Kidney epithelial cell (primary cell): Measurements from ENCODE around the gene DBX1. TPM values are rescaled to one million over a fixed set of nuclear protein-coding genes. Genes with fewer than 3 reads are reported as not detected.

Experiments used
- DNase-seq: peaks from one replicate; pipeline ENCODE4 v3.0.0-alpha.2; 2010; ENCODE audit warnings: low read depth
- H3K27me3 ChIP-seq: 2 replicates; pipeline ENCODE4 v1.6.0; 2011; ENCODE audit warnings: low read length; ENCODE audit not compliant: control insufficient read depth, insufficient read depth
- H3K36me3 ChIP-seq: 2 replicates; pipeline ENCODE4 v1.5.1; 2011; ENCODE audit warnings: low read length; ENCODE audit not compliant: control insufficient read depth, insufficient read depth
- H3K4me3 ChIP-seq: 2 replicates; pipeline ENCODE4 v1.5.1; 2011; ENCODE audit warnings: low read depth, mild to moderate bottlenecking, control low read depth, low read length
- CTCF ChIP-seq: IDR thresholded peaks from 2 replicates; pipeline ENCODE4 v1.5.1; 2011; ENCODE audit warnings: mild to moderate bottlenecking, moderate library complexity, low read length, control low read depth, inconsistent platforms; ENCODE audit not compliant: insufficient read depth, poor library complexity, severe bottlenecking
- total RNA-seq: library from RNA; depleted of rRNA; stranded (reverse); fragments of >200 nt; gene quantifications from 2 replicates; pipeline ENCODE4 v1.2.3, GENCODE V29; 2015

Gene DBX1
- total RNA-seq, 1 donor from 2014 or later = not detected

DNA sequence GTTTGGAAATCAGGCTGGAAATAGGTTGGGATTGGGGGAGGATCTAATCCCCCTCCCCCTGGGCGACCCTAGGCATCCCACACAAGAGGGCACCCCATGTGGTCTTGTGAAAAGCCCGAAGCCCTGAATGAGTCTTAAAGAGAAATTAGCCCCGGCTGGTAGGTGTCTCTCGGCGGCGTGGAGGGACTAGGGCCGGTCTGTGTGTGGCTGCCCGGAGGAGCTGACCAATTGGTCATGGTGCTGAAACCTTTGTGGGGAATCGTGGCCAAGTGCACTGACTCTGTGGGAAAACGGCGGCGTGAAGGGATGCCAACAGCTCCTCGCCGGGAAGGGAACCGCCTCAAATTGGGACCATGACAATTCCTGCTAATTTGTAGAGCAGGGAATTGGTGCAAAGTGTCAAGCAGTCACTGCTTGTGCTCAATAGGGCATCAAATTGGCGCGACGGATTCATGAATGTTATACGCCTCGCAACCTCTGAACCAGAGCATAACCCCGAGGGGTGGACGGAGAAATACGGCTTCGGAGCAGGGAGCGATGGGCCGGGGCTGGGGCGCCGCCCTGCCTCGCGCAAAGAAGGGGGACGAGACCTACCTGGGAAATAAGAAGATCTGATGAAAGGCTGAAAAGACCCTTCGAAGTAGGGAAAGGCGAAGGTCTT is 1.5 kb downstream of the DBX1 start:
- Histone ChIP-seq H3K27me3 (peaks cover 92% of the 10 kb centered on the region), H3K36me3 (no peaks in the 10 kb centered on the region), H3K4me3 (no peak overlapping the region)
- no peak for TF ChIP-seq CTCF
- no peak for DNase-seq

DNA sequence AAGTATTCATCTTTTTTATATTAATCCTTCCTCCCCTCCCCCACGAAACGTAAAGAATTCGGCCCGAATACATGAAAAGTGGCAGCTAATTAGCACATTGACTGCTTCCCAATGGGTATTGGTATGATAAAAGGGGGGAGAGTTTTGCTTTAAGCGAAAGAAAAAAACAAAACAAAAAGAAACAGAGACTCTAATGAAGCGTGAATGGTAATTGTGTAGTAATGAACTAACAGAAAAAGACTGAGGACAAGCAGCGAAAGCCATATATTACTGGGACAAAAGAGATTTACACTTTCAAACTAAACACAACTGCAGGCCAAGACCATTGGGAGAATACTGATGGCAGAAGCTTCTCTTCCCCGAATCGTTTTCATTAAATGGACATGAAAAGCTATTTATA is 2.5 kb downstream of the DBX1 start:
- Histone ChIP-seq H3K27me3 (peaks cover 85% of the 10 kb centered on the region), H3K36me3 (no peaks in the 10 kb centered on the region), H3K4me3 (no peak overlapping the region)
- DNase-seq = no peak
- no peak for TF ChIP-seq CTCF

DNA sequence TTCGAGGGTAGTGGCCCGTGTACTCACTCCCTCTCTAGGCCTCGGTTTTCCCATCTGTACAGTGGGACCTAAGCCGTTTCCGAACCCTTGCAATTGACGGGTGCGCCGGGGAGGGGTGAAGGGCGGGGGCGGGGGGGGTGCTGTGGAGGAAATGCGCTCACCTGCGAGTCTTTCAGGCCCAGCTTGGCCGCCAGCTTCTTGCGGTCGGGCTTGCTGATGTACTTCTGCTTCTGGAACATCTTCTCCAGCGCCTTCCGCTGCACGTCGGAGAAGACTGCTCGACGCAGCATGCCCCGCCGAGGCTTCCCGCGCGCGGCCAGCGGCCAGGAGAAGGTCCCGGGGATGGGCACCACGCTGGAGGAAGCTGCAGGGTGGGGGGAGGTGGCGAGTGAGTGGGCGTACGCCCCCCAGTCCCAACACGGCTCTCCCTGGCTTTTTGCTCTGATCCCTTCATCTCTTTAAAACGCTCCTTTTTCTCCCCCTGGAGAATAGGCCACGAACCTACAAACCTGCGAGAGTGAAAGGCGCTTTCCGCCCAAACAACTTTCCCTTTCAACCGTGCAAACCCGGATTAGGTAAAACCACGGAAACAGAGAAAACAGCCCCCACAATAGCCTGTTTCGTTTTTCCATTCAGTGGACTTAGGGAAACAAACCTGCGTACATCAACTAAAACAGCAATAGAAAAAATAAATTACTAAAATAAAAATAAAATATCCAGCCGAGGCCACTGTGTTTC is 3.2 kb downstream of the DBX1 start:
- H3K4me3 ChIP-seq = no peak overlapping the region
- no peaks in the 10 kb centered on the region for H3K36me3 ChIP-seq
- H3K27me3 ChIP-seq = peaks cover 78% of the 10 kb centered on the region
- no peak for DNase-seq
- no peak for TF ChIP-seq CTCF

DNA sequence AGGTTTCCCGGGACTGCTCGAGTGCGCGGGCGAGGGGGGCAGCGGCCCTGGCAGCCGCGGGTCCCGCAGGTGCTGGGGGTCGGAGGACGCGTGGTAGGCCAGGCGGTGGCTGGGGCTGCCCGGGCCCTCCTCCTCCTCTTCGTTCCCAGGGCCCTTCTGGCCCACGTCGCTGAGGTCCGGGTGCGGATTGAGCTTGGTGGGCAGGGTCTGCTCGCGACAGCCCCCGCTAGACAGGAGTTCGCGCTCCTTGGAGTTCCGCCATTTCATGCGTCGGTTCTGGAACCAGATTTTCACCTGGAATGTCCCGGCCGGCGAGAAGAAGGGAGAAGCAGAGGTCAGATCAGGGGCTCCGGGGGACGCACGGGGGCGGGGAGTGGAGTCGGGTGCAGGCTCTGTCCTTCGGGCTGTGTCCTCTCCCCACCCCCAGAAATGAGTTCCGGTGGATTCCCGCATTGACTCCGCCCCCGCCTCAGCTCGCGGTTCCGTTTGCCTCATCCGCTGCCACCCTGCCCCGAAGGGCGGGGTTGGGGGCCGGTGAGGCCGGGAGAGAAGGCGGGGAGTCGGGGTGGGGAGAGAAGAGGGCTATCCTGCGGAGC is 3.9 kb downstream of the DBX1 start:
- Histone ChIP-seq H3K4me3 (no peak overlapping the region), H3K27me3 (peaks cover 74% of the 10 kb centered on the region), H3K36me3 (no peaks in the 10 kb centered on the region)
- no peak for DNase-seq
- no peak for TF ChIP-seq CTCF

GRCh38 chr11:20155683-20156279 is 4.5 kb downstream of the DBX1 start:
- H3K4me3 ChIP-seq = no peak overlapping the region
- H3K27me3 ChIP-seq = peaks cover 69% of the 10 kb centered on the region
- no peaks in the 10 kb centered on the region for H3K36me3 ChIP-seq
- DNase-seq = no peak
- TF ChIP-seq CTCF = no peak
